Measurements from ENCODE around the gene SLC1A2. TPM values are rescaled to one million over a fixed set of nuclear protein-coding genes. Genes with fewer than 3 reads are reported as not detected.

The SLC1A2 gene
- total and polyA plus RNA-seq, 2 of the 4 experiments (the other 2 are of a cell fraction) = 0.15 to 0.54 TPM

DNA sequence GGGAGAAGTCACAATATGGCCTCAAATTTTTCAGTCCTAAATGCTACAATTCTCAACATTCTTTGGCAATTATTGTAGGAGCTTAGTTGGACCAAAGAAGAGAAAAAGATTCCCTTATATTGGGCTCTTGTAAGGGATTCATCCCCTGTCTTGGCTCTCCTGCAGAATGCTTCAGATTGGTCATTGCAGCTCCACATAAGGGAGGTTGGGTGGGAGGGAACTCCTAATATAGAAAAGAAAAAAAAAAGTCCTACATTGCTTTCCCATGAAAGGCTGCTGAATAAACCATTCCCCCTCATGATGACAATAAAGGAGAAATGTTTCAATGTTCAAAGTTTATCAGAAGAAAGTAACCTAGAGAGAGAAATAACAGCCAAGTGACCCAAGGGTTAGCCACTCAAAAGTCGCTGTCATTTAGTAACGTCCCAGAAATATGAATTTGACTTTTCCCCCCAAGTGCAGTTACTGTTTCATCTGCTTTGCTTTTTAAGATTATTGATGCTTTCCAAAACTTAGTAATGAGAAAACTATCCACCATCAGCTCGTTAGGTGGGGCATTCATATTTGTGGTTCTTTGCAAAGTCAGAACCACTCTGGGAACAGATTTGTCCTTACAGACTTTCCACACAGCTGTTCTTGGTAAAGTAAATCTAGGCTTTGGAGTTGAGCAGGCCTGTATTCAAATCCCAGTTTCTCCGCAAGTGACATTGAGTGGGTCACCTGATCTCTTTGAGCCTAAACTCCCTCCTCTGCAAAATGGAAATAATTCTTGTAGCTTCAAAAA, 5.0 kb upstream of the SLC1A2 start (continued):
- TF ChIP-seq RCOR1 (IDR thresholded peaks at IDR 0.05; ENCODE audit: insufficient replicate concordance, low read length) = no peak

GRCh38 chr11:35420371-35420770, 1.0 kb upstream of the SLC1A2 start:
- Histone ChIP-seq H3K36me3 (ENCODE audit: control insufficient read depth, insufficient read depth, low read length) (peaks cover 6% of the 10 kb centered on the region), H3K9ac (ENCODE audit: low read depth, low read length) (no peak overlapping the region), H3K4me2 (ENCODE audit: low read depth, low read length) (no peak overlapping the region), H2BK5ac (ENCODE audit: low read depth, low read length, poor library complexity, severe bottlenecking) (no peak overlapping the region), H3K79me1 (ENCODE audit: low read depth in 1 of 2, low read length in 2 of 2) (0 out of 4 replicates have a peak, but pooled peaks cover 0 to 1% of the 10 kb centered on the region in 2 experiments), H3K18ac (ENCODE audit: low read depth, low read length) (no peak overlapping the region), H3K14ac (replicated peaks; ENCODE audit: low read depth, low read length) (no peak overlapping the region), H3K56ac (ENCODE audit: extremely low read depth, insufficient read depth, low read length) (no peak overlapping the region), H4K20me1 (ENCODE audit: insufficient read depth, low read length) (no peaks in the 10 kb centered on the region; the same call in 1 of the 2 replicates), H3K9me3 (ENCODE audit: control insufficient read depth, insufficient read depth, low read length) (no peaks in the 10 kb centered on the region), H4K5ac (ENCODE audit: low read depth, low read length) (no peak overlapping the region), H2AFZ (replicated peaks; ENCODE audit: low read length, poor library complexity) (peak overlapping the region; percentile 85), H4K8ac (ENCODE audit: low read depth in 2 of 2, low read length in 2 of 2) (peak overlapping the region in 1 of 2 experiments; percentile 32; a peak in 1 of 4 replicates), H3K27ac (ENCODE audit: insufficient read depth, low read length) (no peak overlapping the region), H2AK5ac (ENCODE audit: low read depth, low read length) (no peak overlapping the region), H3K27me3 (ENCODE audit: control insufficient read depth, insufficient read depth, low read length) (peaks cover 24% of the 10 kb centered on the region), H2AK9ac (replicated peaks; ENCODE audit: low read depth, low read length, poor library complexity) (no peak overlapping the region), H3K4me3 (ENCODE audit: insufficient read depth, low read depth, low read length) (no peak overlapping the region), H2BK15ac (ENCODE audit: low read depth, low read length) (no peak overlapping the region), H2BK20ac (ENCODE audit: low read depth, low read length) (no peak overlapping the region), H3K23ac (ENCODE audit: low read depth, low read length) (no peak overlapping the region), H2BK120ac (ENCODE audit: low read depth, low read length) (no peak overlapping the region), H4K91ac (ENCODE audit: insufficient read depth, low read depth, low read length) (no peak overlapping the region), H3K4me1 (ENCODE audit: control insufficient read depth, insufficient read depth, low read length) (peaks cover 2% of the 10 kb centered on the region; the same call in 1 of the 2 replicates), H3K9me1 (ENCODE audit: insufficient read depth, low read length) (peaks cover 3% of the 10 kb centered on the region; the same call in 1 of the 2 replicates), H3K4ac (ENCODE audit: low read depth, low read length) (no peak overlapping the region)
- WGBS, 2 experiments (ENCODE audit: extremely low coverage in 2 of 2, insufficient read length in 1 of 2) = 30% methylated on average over 9 of the region's 17 CpGs; no CpG with 5 or more reads in 1 of the 2 experiments
- no peak for ATAC-seq (ENCODE audit: low read depth)
- TF ChIP-seq, protein P1, sequence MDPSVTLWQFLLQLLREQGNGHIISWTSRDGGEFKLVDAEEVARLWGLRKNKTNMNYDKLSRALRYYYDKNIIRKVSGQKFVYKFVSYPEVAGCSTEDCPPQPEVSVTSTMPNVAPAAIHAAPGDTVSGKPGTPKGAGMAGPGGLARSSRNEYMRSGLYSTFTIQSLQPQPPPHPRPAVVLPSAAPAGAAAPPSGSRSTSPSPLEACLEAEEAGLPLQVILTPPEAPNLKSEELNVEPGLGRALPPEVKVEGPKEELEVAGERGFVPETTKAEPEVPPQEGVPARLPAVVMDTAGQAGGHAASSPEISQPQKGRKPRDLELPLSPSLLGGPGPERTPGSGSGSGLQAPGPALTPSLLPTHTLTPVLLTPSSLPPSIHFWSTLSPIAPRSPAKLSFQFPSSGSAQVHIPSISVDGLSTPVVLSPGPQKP (IDR thresholded peaks at IDR 0.05; ENCODE audit: borderline replicate concordance, low read depth, low read length) = no peak
- dilution Hi-C loops (cut with HindIII; ENCODE audit: low sequenced_read_pairs, unreplicated experiment) (no loop called here), intact Hi-C loops (cut with micrococcal nuclease) (no loop called here), in situ Hi-C loops (cut with MboI; ENCODE audit: low sequenced_read_pairs) (no loop called here)
- POLR2A ChIA-PET (ENCODE audit: unreplicated experiment) = no interaction called here
- CTCF ChIA-PET = no interaction called here
- BruUV-seq (replicated peaks) = no TSS peak
- DNase-seq = no peak

Data from IMR-90 (cell line).